Osteocyte (in vitro differentiated cells): ENCODE measurements around the gene TBL1X. TPM values are rescaled to one million over a fixed set of nuclear protein-coding genes. Genes with fewer than 3 reads are reported as not detected.

Experiments used
- DNase-seq: peaks from one replicate; pipeline ENCODE4 v3.0.0; 2021; ENCODE audit warnings: mixed read lengths; ENCODE audit not compliant: unreplicated experiment; ENCODE audit errors: extremely low spot score
- H3K27ac Mint-ChIP-seq: one replicate; pipeline ENCODE4 v1.8.0; 2021; ENCODE audit warnings: mild to moderate bottlenecking, mixed read lengths; ENCODE audit not compliant: unreplicated experiment
- H3K27me3 Mint-ChIP-seq: one replicate; pipeline ENCODE4 v1.8.0; 2021; ENCODE audit warnings: mixed read lengths; ENCODE audit not compliant: unreplicated experiment
- H3K36me3 Mint-ChIP-seq: one replicate; pipeline ENCODE4 v1.8.0; 2021; ENCODE audit warnings: mixed read lengths; ENCODE audit not compliant: unreplicated experiment
- H3K4me1 Mint-ChIP-seq: one replicate; pipeline ENCODE4 v1.8.0; 2021; ENCODE audit warnings: mixed read lengths; ENCODE audit not compliant: unreplicated experiment
- H3K4me3 Mint-ChIP-seq: one replicate; pipeline ENCODE4 v1.8.0; 2021; ENCODE audit warnings: mild to moderate bottlenecking, moderate library complexity, mixed read lengths; ENCODE audit not compliant: unreplicated experiment
- H3K9me3 Mint-ChIP-seq: one replicate; pipeline ENCODE4 v1.8.0; 2021; ENCODE audit warnings: mixed read lengths; ENCODE audit not compliant: unreplicated experiment
- CTCF ChIP-seq: fragments of 200-600 bp; sonication (generic); IDR thresholded peaks from 2 replicates; pipeline ENCODE4 v1.5.0; 2021; ENCODE audit warnings: antibody characterized with exemption, mild to moderate bottlenecking, moderate library complexity
- total RNA-seq: library from RNA; stranded (reverse); gene quantifications from 2 replicates; pipeline ENCODE4 v1.2.1, GENCODE V29; 2021

Gene TBL1X
- total RNA-seq, 1 donor from 2014 or later, result 35.3 TPM

- Mint-ChIP-seq H3K27ac (peak overlapping the region; percentile 45), H3K4me3 (no peak overlapping the region), H3K36me3 (no peaks in the 10 kb centered on the region), H3K9me3 (no peaks in the 10 kb centered on the region), H3K4me1 (peaks cover 26% of the 10 kb centered on the region), H3K27me3 (no peaks in the 10 kb centered on the region)
- TF ChIP-seq CTCF, result no peak
- DNase-seq, result no peak
Measured at GRCh38 chrX:9788911-9789310, 324.1 kb downstream of the TBL1X start.

GRCh38 chrX:9789555-9789954, 324.7 kb downstream of the TBL1X start:
- Mint-ChIP-seq H3K36me3 (no peaks in the 10 kb centered on the region), H3K9me3 (no peaks in the 10 kb centered on the region), H3K27me3 (no peaks in the 10 kb centered on the region), H3K4me1 (peaks cover 26% of the 10 kb centered on the region), H3K4me3 (no peak overlapping the region), H3K27ac (peak overlapping the region; percentile 45)
- no peak for DNase-seq
- no peak for TF ChIP-seq CTCF
